Peyer's patch (tissue), 4 donors: Measurements from ENCODE around the gene CLN6.

Source experiments
- CTCF ChIP-seq, 6 experiments: fragments of 450-650 bp in 4 of 6; fragments of 200-600 bp in 2 of 6; sonication (generic) in 1 of 6; IDR thresholded peaks; one replicate each; pipeline ENCODE4 v1.5.1; 2017 to 2019; ENCODE audit warnings: antibody characterized with exemption in 6 of 6, mild to moderate bottlenecking in 3 of 6, moderate library complexity in 1 of 6
- POLR2A ChIP-seq, 2 donors: fragments of 450-650 bp; IDR thresholded peaks; one replicate each; pipeline ENCODE4 v1.5.1; 2017; ENCODE audit warnings: antibody characterized with exemption in 2 of 2, mild to moderate bottlenecking in 2 of 2, moderate library complexity in 2 of 2

- TF ChIP-seq POLR2A (IDR thresholded peaks at IDR 0.05): no peak
- TF ChIP-seq CTCF (IDR thresholded peaks at IDR 0.05): no peak
Observed at GRCh38 chr15:68192804-68193486, 36.6 kb downstream of the CLN6 start.
